NCI-H345 (cell line): ENCODE measurements around the gene SLC16A3.
"Not testable (repeated sequence)": the region's sequence is repeated elsewhere in the genome, so short reads cannot be mapped to it uniquely, and the experiment has no call there.

Source experiments
- DNase-seq: peaks from one replicate; lab custom pipeline; 2025; lab: John Stamatoyannopoulos, UW

Gene SLC16A3

GRCh38 chr17:82247182-82247823 is 18.5 kb downstream of the SLC16A3 start:
- no peak for DNase-seq

GRCh38 chr17:82247856-82248671 is 19.2 kb downstream of the SLC16A3 start:
- no peak for DNase-seq

- no peak for DNase-seq
These were observed 20.2 kb downstream of the SLC16A3 start for GRCh38 chr17:82248815-82249674.

GRCh38 chr17:82249896-82250581 is 21.2 kb downstream of the SLC16A3 start:
- no peak for DNase-seq

GRCh38 chr17:82250868-82251500 is 22.1 kb downstream of the SLC16A3 start:
- no peak for DNase-seq

- DNase-seq, result no peak
These were observed 23.8 kb downstream of the SLC16A3 start for GRCh38 chr17:82252511-82253178.

GRCh38 chr17:82253179-82253544 is 24.3 kb downstream of the SLC16A3 start:
- no peak for DNase-seq

- DNase-seq, result not testable (repeated sequence)
These were observed 25.3 kb downstream of the SLC16A3 start for GRCh38 chr17:82254096-82254495.

GRCh38 chr17:82254746-82255145 is 25.9 kb downstream of the SLC16A3 start:
- not testable (repeated sequence) for DNase-seq

- no peak for DNase-seq
These were observed 26.6 kb downstream of the SLC16A3 start for GRCh38 chr17:82255402-82255972.

- no peak for DNase-seq
These were observed 27.5 kb downstream of the SLC16A3 start for GRCh38 chr17:82256242-82256885.

- DNase-seq, result no peak
These were observed 28.6 kb downstream of the SLC16A3 start for GRCh38 chr17:82257473-82257872.

- no peak for DNase-seq
These were observed 29.7 kb downstream of the SLC16A3 start for GRCh38 chr17:82258555-82258954.

GRCh38 chr17:82259972-82260961 is 31.4 kb downstream of the SLC16A3 start:
- not testable (repeated sequence) for DNase-seq

GRCh38 chr17:82262344-82262743 is 33.5 kb downstream of the SLC16A3 start:
- no peak for DNase-seq

GRCh38 chr17:82263641-82264040 is 34.8 kb downstream of the SLC16A3 start:
- DNase-seq, result no peak

GRCh38 chr17:82266142-82266541 is 37.3 kb downstream of the SLC16A3 start:
- DNase-seq, result no peak

GRCh38 chr17:82267575-82268379 is 38.9 kb downstream of the SLC16A3 start:
- no peak for DNase-seq
